Inferior parietal cortex (tissue), 1 donor: ENCODE results near the gene PLEKHA5.

ENCODE experiments used
- DNase-seq: peaks from one replicate; pipeline ENCODE4 v3.0.0-alpha.2; 2016; ENCODE audit errors: extremely low spot score

Gene PLEKHA5

DNA sequence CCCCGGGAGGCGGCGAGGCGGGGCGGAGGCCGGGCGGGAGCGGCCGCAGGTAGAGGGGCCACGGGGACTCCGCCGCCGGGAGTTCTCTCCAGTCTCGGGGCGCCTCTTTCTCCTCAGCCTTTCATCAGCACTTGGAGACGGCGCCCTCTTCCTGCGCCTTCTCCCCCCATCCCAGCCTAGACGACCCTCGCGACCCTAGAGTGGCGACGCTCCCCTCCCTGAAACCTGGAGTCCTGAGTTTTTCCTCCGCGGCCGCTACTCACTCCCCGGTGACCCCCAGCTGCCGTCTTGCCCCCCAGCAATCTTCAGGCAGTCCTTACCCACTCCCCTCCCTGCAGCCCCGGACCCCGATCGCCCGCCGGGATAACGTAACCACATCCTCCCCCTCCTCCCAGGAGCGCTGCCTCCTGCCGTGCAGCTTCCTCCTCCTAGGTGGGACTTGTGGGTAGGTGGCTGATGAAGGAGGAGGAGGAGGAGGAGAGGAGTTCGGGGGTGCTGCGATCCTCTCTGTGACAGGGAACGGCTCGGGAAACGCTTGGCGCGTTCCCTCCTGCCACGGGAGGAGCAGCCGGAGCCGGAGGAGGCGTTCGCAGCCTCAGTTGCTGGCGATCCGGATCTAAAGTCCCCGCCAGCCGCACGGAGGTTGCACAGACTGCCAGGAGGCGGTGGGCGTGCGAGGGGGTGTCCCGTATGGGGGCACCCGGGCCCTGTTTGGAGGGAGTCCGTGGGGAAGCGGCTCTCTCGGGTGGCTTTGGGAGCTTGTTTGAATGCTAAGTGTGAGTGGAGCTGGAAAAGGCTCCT lies 891 bp downstream of the PLEKHA5 start:
- no peak for DNase-seq

- DNase-seq: peak; percentile 59
These were observed 1.5 kb downstream of the PLEKHA5 start for GRCh38 chr12:19131025-19131444.

DNA sequence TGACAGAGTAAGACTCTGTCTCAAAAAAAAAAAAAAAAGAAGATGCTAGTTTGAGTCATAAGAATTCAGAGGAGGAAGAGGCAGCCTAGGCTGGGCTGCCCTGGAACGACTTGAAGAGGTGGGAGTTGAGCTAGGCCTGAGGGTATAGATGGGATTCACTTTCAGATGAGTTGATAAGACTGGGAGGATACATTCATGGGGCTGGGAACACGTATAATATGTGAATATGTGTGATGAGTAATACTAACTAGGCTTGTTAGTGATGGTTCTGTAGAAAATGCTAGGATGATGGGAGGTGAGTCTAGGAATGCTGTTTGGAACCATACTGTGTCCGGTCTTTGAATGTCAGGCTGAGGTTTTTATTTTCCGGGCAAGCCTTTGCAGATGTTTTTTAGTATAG lies 9.0 kb downstream of the PLEKHA5 start:
- no peak for DNase-seq

DNA sequence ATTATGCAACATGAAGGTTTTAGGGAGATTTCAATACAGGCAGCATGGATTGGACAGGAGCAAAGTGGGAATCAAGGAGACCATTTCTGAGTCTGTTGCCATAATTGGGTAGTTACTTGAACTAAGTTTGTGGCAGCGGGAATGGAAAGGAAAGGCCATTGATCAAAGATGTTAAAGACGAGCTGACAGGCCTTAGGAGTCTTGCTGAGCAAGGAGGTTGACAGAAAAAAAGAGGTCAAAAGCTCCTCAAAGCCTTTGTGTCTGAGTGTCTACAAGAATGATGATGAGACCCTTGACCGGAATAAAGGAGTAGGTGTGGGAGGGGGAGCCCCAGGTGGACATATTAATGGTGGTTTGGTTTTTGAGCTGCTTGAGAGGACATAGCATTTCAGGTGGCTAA lies 9.4 kb downstream of the PLEKHA5 start:
- no peak for DNase-seq

- no peak for DNase-seq
These were observed 10.2 kb downstream of the PLEKHA5 start for GRCh38 chr12:19139615-19140194.

- no peak for DNase-seq
These were observed 11.1 kb downstream of the PLEKHA5 start for GRCh38 chr12:19140381-19141236.

- no peak for DNase-seq
These were observed 13.0 kb downstream of the PLEKHA5 start for GRCh38 chr12:19142499-19142898.

DNA sequence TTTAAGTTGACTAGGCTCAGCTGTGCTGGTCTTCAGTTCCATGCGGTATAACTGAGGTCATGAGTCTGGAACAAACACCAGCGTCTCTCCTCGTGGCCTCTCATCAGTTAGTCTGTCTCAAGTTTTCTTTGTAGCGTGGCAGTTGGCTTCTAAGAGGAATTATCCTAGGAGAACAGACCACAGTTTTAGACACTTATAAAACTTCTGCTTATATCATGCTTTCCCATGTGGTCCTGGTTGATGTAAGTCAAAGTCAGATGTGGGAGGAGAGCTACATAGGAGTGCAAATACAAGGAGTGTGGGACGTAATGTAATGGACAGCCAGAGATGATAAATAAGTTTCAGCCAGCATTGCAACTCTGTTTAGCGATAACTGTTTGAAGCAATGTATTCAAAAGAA lies 14.8 kb downstream of the PLEKHA5 start:
- DNase-seq: no peak

GRCh38 chr12:19144985-19145384 lies 15.5 kb downstream of the PLEKHA5 start:
- no peak for DNase-seq

- no peak for DNase-seq
These were observed 19.3 kb downstream of the PLEKHA5 start for GRCh38 chr12:19148860-19149259.

DNA sequence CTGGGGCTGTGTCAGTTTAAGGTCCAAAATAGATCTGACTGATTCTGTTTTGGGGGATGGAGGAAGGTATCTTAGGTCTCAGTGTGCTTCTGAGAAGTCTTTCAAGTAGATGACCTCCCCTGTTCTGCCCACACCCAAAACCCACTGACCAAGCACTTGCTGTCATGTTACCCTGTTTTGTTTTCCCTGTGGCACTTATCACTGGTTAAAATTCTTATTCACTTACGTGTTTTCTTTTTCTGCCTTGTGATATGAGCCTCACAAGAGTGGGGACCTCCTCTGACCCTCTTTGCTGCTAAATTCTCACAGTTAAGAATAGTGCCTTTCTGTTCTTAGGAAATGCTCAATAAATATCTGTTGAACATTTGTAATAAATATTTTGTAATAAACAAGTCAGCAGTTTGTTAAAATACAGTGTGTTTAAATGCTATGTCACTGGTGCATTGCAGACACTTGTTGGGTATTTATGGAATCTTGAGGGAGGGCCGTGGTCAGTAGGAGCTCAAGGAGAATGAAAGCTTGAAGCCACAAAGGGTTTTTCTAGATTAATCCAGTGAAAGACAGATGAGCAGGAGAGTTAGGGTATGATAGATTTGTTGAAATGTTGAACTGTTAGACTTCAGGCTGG lies 20.9 kb downstream of the PLEKHA5 start:
- no peak for DNase-seq

GRCh38 chr12:19151298-19151697 lies 21.8 kb downstream of the PLEKHA5 start:
- DNase-seq: no peak

DNA sequence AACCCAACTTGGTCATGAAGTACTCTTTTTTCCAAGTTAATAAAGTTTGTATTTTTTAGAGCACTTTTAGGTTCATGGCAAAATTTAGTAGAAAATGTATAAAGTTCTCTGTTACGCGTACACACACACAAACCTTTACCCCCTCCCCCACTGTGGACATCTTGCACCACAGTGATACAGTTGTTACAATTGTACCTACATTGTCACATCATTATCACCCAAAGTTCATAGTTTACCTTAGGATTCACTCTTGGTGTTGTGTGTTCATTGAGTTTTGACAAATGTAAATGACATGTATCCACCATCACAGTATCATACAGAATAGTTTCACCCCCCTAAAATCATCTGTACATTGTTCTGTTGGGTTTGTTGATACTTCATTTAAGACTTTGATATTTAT lies 23.9 kb downstream of the PLEKHA5 start:
- DNase-seq: no peak

GRCh38 chr12:19154686-19155085 lies 25.2 kb downstream of the PLEKHA5 start:
- no peak for DNase-seq

GRCh38 chr12:19155981-19156734 lies 26.6 kb downstream of the PLEKHA5 start:
- DNase-seq: no peak

DNA sequence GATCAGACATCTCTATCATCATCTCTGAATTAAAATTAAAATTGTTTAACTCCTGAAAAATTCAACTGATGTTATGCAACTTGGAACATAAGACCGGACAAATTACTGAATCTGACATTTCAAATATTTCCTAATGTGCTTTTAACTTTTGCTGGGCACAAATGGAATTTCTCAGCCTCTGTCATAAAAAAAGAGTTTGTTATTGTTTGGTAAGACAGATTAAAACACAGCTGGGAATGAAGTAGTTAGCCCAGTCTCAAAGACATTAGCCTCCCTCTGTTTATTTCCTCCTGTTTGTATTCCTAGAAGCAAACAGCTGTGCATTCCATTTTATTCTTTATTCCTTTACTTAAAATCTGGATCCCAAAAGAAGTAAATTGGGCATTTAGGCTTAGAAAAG lies 29.4 kb downstream of the PLEKHA5 start:
- DNase-seq: no peak

- DNase-seq: no peak
These were observed 31.7 kb downstream of the PLEKHA5 start for GRCh38 chr12:19161216-19161615.

DNA sequence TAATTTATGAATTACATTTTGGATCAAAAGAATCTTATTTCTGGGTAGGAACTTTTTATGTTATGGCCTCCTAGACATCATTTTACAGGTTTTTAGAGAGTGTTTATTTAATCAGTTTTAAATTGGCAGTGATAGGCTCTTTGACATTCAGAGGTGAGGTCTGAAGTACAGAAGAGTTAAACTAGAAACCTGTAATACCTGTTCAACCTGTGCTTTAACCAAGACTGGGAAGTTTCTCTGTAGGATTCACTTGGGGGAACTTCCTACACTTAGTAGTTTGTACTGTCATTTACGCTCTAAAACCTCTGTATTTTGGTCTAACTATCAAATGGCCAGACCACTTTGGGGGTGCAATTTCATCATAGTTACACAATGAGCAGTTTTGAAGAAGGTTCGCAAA lies 35.9 kb downstream of the PLEKHA5 start:
- DNase-seq: no peak

DNA sequence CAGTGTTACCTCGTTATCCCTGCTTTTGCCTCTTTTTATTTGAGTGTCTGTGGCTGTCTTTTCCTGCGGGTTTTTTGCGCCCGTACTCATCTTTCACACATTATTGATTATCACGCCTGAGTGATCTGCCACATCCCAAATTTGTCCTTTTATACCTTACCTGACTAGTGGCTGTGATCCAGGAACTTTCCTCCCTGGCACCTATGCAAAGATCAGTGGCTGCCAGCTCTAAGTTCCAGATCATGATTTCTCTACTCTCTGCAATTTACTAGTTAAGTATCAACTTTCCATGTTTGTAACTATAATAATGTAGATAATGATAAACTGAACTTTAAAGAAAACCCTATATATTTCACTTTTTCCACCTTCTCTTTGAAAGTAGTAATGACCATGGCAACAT lies 36.9 kb downstream of the PLEKHA5 start:
- no peak for DNase-seq

- DNase-seq: no peak
These were observed 37.4 kb downstream of the PLEKHA5 start for GRCh38 chr12:19166956-19167355.

GRCh38 chr12:19167708-19168107 lies 38.2 kb downstream of the PLEKHA5 start:
- no peak for DNase-seq
